Measurements from ENCODE around the gene ZMIZ2. TPM values are rescaled to one million over a fixed set of nuclear protein-coding genes. Genes with fewer than 3 reads are reported as not detected.
A peak's percentile ranks its signal among the peaks of the same experiment; 100 is the strongest.

The ZMIZ2 gene
- total RNA-seq, 1 donor from 2014 or later: 76.8 TPM

DNA sequence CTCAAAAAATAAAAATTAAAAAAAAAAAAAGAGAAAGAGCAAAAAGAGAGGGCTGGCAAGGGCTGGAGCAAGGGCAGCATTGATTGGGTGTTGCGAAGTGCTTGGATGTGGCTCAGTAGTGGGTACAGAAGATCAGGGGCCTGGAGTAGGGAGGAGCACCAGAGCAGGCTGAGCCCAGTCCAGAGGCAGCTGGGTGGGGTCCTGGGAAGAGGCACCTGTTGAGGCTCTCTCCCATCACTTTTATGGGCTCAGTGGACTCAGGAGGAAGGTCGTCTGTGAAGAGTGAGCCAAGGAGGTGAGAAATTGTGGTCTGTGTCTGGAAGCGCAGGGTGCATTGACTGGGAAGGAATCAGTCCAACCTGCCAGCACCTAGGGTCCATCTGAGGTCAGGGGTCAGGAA is 11.8 kb upstream of the ZMIZ2 start:
- no peaks in the 10 kb centered on the region for H3K9me3 Mint-ChIP-seq (ENCODE audit: unreplicated experiment)
- Histone ChIP-seq H3K4me3 (ENCODE audit: insufficient read depth, low read depth, low read length) (no peak overlapping the region), H3K27me3 (ENCODE audit: insufficient read depth, low read length) (no peaks in the 10 kb centered on the region), H3K4me2 (ENCODE audit: low read length) (no peak overlapping the region), H2AFZ (ENCODE audit: low read depth, low read length) (no peak overlapping the region), H3K27ac (ENCODE audit: low read depth, low read length) (no peak overlapping the region), H3K9ac (ENCODE audit: low read length) (no peak overlapping the region), H3K4me1 (ENCODE audit: insufficient read depth, low read length) (peaks cover 4% of the 10 kb centered on the region), H4K20me1 (ENCODE audit: insufficient read depth, low read length) (no peaks in the 10 kb centered on the region), H3K79me2 (ENCODE audit: insufficient read depth, low read length) (no peaks in the 10 kb centered on the region), H3K9me3 (ENCODE audit: insufficient read depth, low read depth, low read length) (no peaks in the 10 kb centered on the region), H3K36me3 (ENCODE audit: insufficient read depth, low read length) (no peaks in the 10 kb centered on the region)
- no peaks in the 10 kb centered on the region for H3K4me1 Mint-ChIP-seq (ENCODE audit: low read depth, unreplicated experiment)
- H3K27me3 Mint-ChIP-seq (ENCODE audit: low read depth, unreplicated experiment): no peaks in the 10 kb centered on the region
- no peak for DNase-seq (ENCODE audit: low read depth)
- no peak for FAIRE-seq
- no peak overlapping the region for H3K27ac Mint-ChIP-seq (ENCODE audit: unreplicated experiment)
- H3K36me3 Mint-ChIP-seq (ENCODE audit: low read depth, unreplicated experiment): no peaks in the 10 kb centered on the region
- no peak for TF ChIP-seq CTCF (IDR thresholded peaks at IDR 0.05; ENCODE audit: insufficient read depth, low read depth, low read length)
- no peak for TF ChIP-seq EZH2 (IDR thresholded peaks at IDR 0.05; ENCODE audit: insufficient read depth, low read length)
- peak overlapping the region; percentile 34 for H3K4me3 Mint-ChIP-seq (ENCODE audit: unreplicated experiment)

DNA sequence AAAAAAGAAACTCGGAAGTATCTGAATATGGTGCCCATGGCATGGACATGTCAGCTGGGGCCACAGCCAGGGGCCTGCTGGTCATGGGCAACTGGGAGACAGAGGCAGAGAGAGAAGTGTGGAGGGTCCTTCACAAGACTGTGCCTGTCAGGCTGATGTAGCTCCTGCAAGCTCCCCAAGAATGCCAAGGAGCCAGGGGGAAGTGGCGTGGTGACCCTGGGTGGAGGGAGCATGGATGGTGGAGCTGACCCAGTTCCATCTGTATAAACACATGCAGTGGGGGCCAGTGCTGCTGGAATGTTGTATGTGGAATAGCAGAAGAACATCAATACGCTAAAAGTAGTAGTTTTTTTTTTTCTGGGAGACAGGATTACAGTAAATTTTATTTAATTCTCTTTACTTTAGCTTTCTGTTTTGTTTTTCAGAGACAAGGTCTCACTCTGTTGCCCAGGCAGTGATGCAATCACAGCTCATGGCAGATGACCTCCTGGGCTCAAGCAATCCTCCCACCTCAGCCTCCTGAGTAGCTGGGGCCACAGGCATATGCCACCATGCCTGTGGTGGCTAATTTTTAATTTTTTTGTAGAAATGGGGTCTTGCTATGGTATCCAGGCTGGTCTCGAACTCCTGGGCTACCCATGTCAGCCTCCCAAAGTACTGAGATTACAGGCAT is 10.5 kb upstream of the ZMIZ2 start:
- Histone ChIP-seq H3K79me2 (ENCODE audit: insufficient read depth, low read length) (no peaks in the 10 kb centered on the region), H4K20me1 (ENCODE audit: insufficient read depth, low read length) (no peaks in the 10 kb centered on the region), H3K27me3 (ENCODE audit: insufficient read depth, low read length) (no peaks in the 10 kb centered on the region), H3K27ac (ENCODE audit: low read depth, low read length) (no peak overlapping the region), H3K9me3 (ENCODE audit: insufficient read depth, low read depth, low read length) (no peaks in the 10 kb centered on the region), H3K36me3 (ENCODE audit: insufficient read depth, low read length) (no peaks in the 10 kb centered on the region), H3K4me1 (ENCODE audit: insufficient read depth, low read length) (peaks cover 4% of the 10 kb centered on the region), H3K9ac (ENCODE audit: low read length) (no peak overlapping the region), H3K4me3 (ENCODE audit: insufficient read depth, low read depth, low read length) (no peak overlapping the region), H2AFZ (ENCODE audit: low read depth, low read length) (peak overlapping the region; percentile 5), H3K4me2 (ENCODE audit: low read length) (no peak overlapping the region)
- TF ChIP-seq CTCF (IDR thresholded peaks at IDR 0.05; ENCODE audit: insufficient read depth, low read depth, low read length) (no peak), EZH2 (IDR thresholded peaks at IDR 0.05; ENCODE audit: insufficient read depth, low read length) (no peak)
- FAIRE-seq (no peak), DNase-seq (ENCODE audit: low read depth) (no peak)
- Mint-ChIP-seq H3K9me3 (ENCODE audit: unreplicated experiment) (no peaks in the 10 kb centered on the region), H3K36me3 (ENCODE audit: low read depth, unreplicated experiment) (no peaks in the 10 kb centered on the region), H3K27ac (ENCODE audit: unreplicated experiment) (peak overlapping the region; percentile 84), H3K27me3 (ENCODE audit: low read depth, unreplicated experiment) (no peaks in the 10 kb centered on the region), H3K4me3 (ENCODE audit: unreplicated experiment) (no peak overlapping the region), H3K4me1 (ENCODE audit: low read depth, unreplicated experiment) (no peaks in the 10 kb centered on the region)

- H3K27me3 Mint-ChIP-seq (ENCODE audit: low read depth, unreplicated experiment): no peaks in the 10 kb centered on the region
- H3K27me3 ChIP-seq (ENCODE audit: insufficient read depth, low read length): no peaks in the 10 kb centered on the region
- no peak overlapping the region for H3K4me3 Mint-ChIP-seq (ENCODE audit: unreplicated experiment)
- DNase-seq (ENCODE audit: low read depth): no peak
- H3K27ac Mint-ChIP-seq (ENCODE audit: unreplicated experiment): no peak overlapping the region
- no peak overlapping the region for H3K4me3 ChIP-seq (ENCODE audit: insufficient read depth, low read depth, low read length)
- no peaks in the 10 kb centered on the region for H3K9me3 Mint-ChIP-seq (ENCODE audit: unreplicated experiment)
- no peak for FAIRE-seq
- H3K36me3 ChIP-seq (ENCODE audit: insufficient read depth, low read length): no peaks in the 10 kb centered on the region
- peaks cover 4% of the 10 kb centered on the region for H3K4me1 ChIP-seq (ENCODE audit: insufficient read depth, low read length)
- TF ChIP-seq CTCF (IDR thresholded peaks at IDR 0.05; ENCODE audit: insufficient read depth, low read depth, low read length) (no peak), EZH2 (IDR thresholded peaks at IDR 0.05; ENCODE audit: insufficient read depth, low read length) (no peak)
- H3K27ac ChIP-seq (ENCODE audit: low read depth, low read length): no peak overlapping the region
- no peaks in the 10 kb centered on the region for H3K36me3 Mint-ChIP-seq (ENCODE audit: low read depth, unreplicated experiment)
- no peak overlapping the region for H3K4me2 ChIP-seq (ENCODE audit: low read length)
- no peak overlapping the region for H2AFZ ChIP-seq (ENCODE audit: low read depth, low read length)
- H3K79me2 ChIP-seq (ENCODE audit: insufficient read depth, low read length): no peaks in the 10 kb centered on the region
- H3K9ac ChIP-seq (ENCODE audit: low read length): no peak overlapping the region
- no peaks in the 10 kb centered on the region for H3K4me1 Mint-ChIP-seq (ENCODE audit: low read depth, unreplicated experiment)
- no peaks in the 10 kb centered on the region for H4K20me1 ChIP-seq (ENCODE audit: insufficient read depth, low read length)
- H3K9me3 ChIP-seq (ENCODE audit: insufficient read depth, low read depth, low read length): no peaks in the 10 kb centered on the region
Measured at GRCh38 chr7:44738876-44739665, 9.6 kb upstream of the ZMIZ2 start.
